ENCODE measurements around the gene NRGN.

DNA sequence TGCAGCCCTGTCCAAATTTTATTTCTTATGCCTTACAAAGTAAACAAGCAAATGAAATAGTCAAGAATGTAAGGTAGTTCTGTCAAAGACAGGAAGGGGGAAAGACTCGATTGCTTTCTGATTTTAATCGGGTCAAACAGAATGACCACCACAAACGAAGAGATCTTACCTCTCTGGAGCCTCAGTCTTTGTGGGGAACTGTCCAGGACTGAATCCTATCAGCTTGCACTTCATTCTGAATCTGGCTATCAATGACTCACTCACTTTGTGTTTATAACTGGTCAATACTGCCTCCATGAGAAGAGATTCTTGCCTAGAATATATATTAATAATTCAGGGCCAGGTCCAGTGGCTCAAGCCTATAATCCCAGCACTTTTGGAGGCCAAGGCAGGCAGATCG is 43.3 kb downstream of the NRGN start:
- TF ChIP-seq, protein P1, sequence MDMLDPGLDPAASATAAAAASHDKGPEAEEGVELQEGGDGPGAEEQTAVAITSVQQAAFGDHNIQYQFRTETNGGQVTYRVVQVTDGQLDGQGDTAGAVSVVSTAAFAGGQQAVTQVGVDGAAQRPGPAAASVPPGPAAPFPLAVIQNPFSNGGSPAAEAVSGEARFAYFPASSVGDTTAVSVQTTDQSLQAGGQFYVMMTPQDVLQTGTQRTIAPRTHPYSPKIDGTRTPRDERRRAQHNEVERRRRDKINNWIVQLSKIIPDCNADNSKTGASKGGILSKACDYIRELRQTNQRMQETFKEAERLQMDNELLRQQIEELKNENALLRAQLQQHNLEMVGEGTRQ (IDR thresholded peaks at IDR 0.05; ENCODE audit: low read depth, low read length), result no peak
- TF ChIP-seq, protein P2, sequence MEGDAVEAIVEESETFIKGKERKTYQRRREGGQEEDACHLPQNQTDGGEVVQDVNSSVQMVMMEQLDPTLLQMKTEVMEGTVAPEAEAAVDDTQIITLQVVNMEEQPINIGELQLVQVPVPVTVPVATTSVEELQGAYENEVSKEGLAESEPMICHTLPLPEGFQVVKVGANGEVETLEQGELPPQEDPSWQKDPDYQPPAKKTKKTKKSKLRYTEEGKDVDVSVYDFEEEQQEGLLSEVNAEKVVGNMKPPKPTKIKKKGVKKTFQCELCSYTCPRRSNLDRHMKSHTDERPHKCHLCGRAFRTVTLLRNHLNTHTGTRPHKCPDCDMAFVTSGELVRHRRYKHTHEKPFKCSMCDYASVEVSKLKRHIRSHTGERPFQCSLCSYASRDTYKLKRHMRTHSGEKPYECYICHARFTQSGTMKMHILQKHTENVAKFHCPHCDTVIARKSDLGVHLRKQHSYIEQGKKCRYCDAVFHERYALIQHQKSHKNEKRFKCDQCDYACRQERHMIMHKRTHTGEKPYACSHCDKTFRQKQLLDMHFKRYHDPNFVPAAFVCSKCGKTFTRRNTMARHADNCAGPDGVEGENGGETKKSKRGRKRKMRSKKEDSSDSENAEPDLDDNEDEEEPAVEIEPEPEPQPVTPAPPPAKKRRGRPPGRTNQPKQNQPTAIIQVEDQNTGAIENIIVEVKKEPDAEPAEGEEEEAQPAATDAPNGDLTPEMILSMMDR (conservative IDR thresholded peaks at IDR 0.05; ENCODE audit: low read depth, low read length), result no peak
- TF ChIP-seq FOS (IDR thresholded peaks at IDR 0.05; ENCODE audit: low read depth, low read length) (no peak), SMC3 (IDR thresholded peaks at IDR 0.05; ENCODE audit: low read depth, low read length) (no peak), POLR2A (IDR thresholded peaks at IDR 0.05; ENCODE audit: low read depth, low read length) (no peak), MAFK (IDR thresholded peaks at IDR 0.05; ENCODE audit: low read depth, low read length) (no peak), RCOR1 (IDR thresholded peaks at IDR 0.05; ENCODE audit: insufficient replicate concordance, low read length) (no peak), RFX5 (IDR thresholded peaks at IDR 0.05; ENCODE audit: low read depth, low read length) (no peak), CHD1 (IDR thresholded peaks at IDR 0.05; ENCODE audit: low read depth, low read length) (no peak), CEBPB (IDR thresholded peaks at IDR 0.05; ENCODE audit: low read depth, low read length) (no peak), RAD21 (IDR thresholded peaks at IDR 0.05; ENCODE audit: low read length) (no peak), MAZ (IDR thresholded peaks at IDR 0.05; ENCODE audit: borderline replicate concordance, low read depth, low read length) (no peak), MXI1 (IDR thresholded peaks at IDR 0.05; ENCODE audit: borderline replicate concordance, low read depth, low read length) (no peak)

Measured in IMR-90 (cell line).